NCI-H2196 (cell line): ENCODE data around the gene MOB3A.
"Not testable (repeated sequence)": the region's sequence is repeated elsewhere in the genome, so short reads cannot be mapped to it uniquely, and the experiment has no call there.

Experiments
- DNase-seq: peaks from one replicate; lab custom pipeline; 2025; ENCODE audit not compliant: unreplicated experiment; lab: John Stamatoyannopoulos, UW

Gene MOB3A

DNA sequence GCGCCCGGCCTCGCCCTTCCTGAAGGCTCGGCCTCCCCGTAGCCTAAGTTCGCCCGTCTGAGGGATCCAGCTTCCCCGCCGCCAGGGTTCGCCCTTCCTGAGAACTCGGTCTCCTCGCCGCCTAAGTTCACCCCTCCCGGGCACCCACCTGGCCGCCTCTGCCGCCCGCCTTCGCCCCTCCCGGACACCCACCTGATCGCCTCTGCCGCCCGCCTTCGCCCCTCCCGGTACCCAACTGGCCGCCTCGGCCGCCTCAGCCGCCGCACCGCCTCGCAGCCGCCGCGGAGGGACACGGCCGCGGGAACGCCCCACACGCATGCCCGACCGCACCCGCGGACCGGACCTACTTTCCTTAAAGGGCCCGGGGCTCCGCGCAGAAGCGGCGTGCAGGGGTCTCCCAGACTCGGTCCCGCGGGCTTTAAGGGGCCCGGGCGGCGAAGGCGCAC, at the start of gene MOB3A:
TSS of gene MOB3A (minus strand) at position 293 of the 446 bp plus-strand sequence. CDS start 17,766 bp downstream, outside the sequence.
- peak; percentile 95 for DNase-seq

DNA sequence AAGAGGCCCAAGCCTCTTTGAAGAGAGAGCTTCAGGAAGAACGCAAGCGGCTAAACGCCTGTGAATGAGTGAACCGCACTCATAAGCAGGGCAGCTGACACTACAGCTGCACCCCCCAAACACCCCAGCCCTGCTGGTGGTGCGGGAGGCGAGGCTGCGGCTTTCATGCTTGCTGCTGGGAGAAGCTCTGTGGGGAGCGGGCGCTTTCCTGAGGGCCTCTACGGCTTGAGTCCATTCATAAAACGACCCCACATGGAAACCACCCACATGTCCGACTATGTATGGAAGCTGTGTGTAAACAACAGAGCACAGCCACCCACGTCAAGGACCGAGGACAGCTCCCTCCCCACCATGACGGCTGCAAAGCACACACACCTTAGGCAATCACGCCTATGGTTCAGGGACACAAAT, 49.7 kb upstream of the MOB3A start:
- DNase-seq = no peak

- no peak for DNase-seq
Measured at GRCh38 chr19:2144190-2144589, 48.1 kb upstream of the MOB3A start.

GRCh38 chr19:2142173-2142829, 46.2 kb upstream of the MOB3A start:
- no peak for DNase-seq

GRCh38 chr19:2140138-2140569, 44.0 kb upstream of the MOB3A start:
- DNase-seq = no peak

DNA sequence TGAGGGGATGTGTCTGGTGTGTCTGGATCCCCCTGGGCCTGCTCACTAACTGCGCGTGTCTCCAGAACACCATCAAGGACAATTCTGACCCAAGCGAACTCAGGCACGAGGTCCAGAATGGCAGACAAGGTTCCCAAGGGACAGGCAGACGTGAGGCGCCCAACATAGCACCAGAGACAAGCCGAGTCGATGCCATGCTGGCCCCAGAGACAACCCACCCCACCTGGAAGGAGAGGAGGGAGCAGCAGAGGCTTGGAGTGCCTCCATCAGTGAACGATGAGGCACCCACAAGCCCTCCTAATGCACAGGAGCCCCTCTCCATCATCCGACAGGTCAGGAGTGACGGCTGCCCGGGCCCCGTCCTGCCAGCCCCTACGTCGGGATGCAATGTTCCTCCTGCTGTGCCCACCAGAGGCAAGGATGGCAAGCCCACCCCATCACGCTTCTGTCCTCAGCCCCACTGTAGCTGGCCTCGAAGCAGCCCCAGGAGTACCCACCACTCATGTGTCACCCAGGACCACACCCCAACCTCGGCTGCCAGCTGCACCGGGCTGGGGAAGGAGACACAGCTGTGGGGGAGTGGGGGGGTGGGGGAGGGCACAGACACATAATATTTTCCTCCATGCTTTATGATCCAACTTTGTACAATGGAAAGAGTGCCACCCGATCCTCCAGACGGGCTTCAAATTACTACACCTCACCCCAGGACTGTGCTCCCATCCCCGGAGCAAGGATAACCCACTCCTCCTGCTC, 43.4 kb upstream of the MOB3A start:
- DNase-seq = no peak

DNA sequence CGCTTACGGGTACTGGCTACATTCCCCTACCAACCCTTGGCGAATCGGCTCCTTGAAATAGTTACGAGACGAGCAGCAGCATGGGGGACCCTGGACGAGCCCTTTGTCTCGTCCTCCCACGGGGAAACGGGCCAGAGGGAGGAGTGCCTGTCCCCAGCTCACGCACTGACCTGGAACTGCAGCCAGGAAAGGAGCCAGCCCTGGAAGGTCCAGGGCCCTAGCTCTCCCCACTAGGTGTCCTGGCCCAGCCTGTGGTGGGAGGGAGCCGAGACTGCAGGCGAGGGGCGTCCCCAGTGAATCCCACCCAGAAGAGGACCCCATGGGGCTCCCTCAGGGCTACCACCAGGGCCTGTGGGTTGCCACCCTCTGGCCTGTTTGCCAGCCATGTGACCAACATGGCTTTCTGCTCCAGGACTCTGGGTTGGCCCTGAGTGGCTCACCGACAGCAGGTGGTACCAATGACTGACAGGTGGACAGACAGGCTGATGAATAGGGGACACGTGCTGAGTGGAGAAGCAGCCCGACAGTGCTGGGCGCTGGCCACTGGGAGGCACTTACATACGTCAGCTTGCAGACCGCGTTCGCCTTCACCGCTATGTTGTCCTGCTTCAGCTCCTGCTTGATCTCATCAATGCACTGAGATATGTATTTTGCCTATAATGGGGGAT, 42.1 kb upstream of the MOB3A start:
- no peak for DNase-seq

- DNase-seq = no peak
Measured at GRCh38 chr19:2136796-2137195, 40.7 kb upstream of the MOB3A start.

GRCh38 chr19:2135474-2136402, 39.6 kb upstream of the MOB3A start:
- DNase-seq = peak; percentile 59

- DNase-seq = no peak
Measured at GRCh38 chr19:2132731-2133490, 36.8 kb upstream of the MOB3A start.

GRCh38 chr19:2132191-2132590, 36.1 kb upstream of the MOB3A start:
- no peak for DNase-seq

DNA sequence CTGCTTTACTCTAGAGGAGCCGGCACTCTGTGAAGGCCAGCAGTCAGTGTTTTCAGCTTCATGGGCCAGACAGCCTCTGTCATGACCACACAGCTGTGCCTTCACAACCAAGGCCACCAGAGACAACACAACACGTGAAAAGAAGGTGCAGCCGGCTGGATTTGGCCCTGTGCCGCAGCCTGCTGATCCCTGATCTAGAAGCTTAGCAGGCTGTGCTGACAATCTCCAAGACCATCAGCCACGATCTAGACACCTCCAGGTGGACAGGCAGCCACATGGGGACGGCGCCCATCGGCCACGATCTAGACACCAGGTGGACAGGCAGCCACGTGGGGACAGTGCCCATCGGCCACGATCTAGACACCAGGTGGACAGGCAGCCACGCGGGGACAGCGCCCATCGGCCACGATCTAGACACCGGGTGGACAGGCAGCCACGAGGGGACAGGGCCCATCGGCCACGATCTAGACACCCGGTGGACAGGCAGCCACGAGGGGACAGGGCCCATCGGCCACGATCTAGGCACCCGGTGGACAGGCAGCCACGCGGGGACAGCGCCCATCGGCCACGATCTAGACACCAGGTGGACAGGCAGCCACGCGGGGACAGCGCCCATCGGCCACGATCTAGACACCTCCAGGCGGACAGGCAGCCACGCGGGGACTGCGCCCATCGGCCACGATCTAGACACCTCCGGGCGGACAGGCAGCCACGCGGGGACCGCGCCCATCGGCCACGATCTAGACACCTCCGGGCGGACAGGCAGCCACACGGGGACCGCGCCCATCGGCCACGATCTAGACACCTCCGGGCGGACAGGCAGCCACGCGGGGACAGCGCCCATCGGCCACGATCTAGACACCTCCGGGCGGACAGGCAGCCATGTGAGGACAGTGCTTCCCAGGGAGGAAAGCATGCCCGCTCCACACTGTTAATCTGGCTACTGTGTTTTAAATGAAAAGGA, 35.2 kb upstream of the MOB3A start:
- DNase-seq = not testable (repeated sequence)

DNA sequence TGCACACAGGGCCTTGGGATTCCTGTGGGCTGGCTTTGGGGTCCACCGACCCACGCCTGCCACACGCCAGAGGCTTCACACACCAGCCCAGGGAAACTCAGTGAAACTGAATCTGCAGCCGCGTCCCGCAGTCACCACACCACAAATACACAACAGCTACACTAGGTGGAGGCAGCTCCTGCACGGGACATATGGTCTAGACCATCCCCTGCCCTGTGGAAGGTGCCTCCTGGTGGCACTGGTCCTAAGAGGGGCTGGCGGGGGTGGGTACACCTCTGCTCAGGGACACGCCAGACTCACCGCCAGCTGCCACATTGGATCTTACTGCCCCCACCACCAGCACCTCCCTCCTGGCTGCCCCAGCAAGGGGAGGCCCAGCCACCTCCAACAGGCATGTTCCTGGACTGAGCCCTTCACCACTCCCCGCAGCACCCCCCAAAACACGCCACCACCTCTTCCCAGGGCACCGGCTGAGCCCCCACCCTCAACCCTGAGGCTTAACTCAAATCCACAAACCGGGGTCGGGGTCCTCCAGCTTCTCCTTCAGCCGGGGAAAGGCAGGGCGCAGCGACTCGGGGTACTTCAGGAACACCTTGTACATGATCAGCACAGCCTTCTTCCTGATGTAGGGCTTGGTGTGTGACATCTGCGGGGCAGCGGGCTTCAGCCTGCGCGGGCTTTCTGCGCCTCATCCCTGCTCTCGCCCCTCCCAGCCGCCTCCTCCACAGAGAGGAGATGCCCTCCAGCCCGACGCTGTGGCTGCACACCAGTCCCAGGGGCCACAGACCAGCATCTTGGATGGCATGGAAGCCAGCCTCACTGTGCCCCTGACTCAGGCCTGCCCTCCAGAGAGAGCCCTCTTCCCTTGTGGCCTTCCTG, 34.0 kb upstream of the MOB3A start:
- no peak for DNase-seq

GRCh38 chr19:2129486-2129885, 33.4 kb upstream of the MOB3A start:
- no peak for DNase-seq

- no peak for DNase-seq
Measured at GRCh38 chr19:2129022-2129421, 32.9 kb upstream of the MOB3A start.

DNA sequence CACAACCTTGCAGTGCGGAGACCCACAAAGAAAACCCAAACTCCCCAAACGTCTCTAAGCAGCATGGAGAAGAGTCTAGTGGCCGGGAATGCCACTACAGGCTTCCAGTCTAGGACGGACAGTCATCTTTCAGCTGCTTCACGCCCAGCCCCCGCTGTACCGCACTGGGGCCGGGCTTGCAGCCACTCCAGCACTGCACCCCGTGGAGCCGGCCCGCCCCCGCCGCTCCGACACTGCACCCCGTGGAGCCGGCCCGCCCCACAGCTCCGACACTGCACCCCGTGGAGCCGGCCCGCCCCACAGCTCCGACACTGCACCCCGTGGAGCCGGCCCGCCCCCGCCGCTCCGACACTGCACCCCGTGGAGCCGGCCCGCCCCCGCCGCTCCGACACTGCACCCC, 32.1 kb upstream of the MOB3A start:
- not testable (repeated sequence) for DNase-seq

- no peak for DNase-seq
Measured at GRCh38 chr19:2127758-2128157, 31.6 kb upstream of the MOB3A start.
